ENCODE data around the gene BCL7A. TPM values are rescaled to one million over a fixed set of nuclear protein-coding genes. Genes with fewer than 3 reads are reported as not detected.
"Not testable (repeated sequence)": the region's sequence is repeated elsewhere in the genome, so short reads cannot be mapped to it uniquely, and the experiment has no call there.

BCL7A gene
- total RNA-seq, 1 experiment from 2014 or later: 67.2 TPM

- not testable (repeated sequence) for H3K36me3 ChIP-seq (ENCODE audit: insufficient read depth, low read length); H3K9me2 ChIP-seq (replicated peaks; ENCODE audit: insufficient read depth, low read length); H3K27me3 ChIP-seq (ENCODE audit: low read length); H3K4me3 ChIP-seq (ENCODE audit: low read length); H3K4me2 ChIP-seq (ENCODE audit: low read depth, low read length, poor library complexity, severe bottlenecking); H2AFZ ChIP-seq (ENCODE audit: low read length); H4K20me1 ChIP-seq (ENCODE audit: insufficient read depth, low read depth, low read length); DNase-seq; H3K4me1 ChIP-seq (ENCODE audit: low read length); H3K27ac ChIP-seq (ENCODE audit: low read length); H3K9me3 ChIP-seq (ENCODE audit: low read length); H3K9ac ChIP-seq (ENCODE audit: low read length)
- H3K79me2 ChIP-seq (ENCODE audit: low read length): peaks cover 93% of the 10 kb centered on the region
Measured at GRCh38 chr12:122105496-122105895, 83.8 kb downstream of the BCL7A start.

GRCh38 chr12:122106843-122107242 is 85.2 kb downstream of the BCL7A start:
- Histone ChIP-seq H4K20me1 (ENCODE audit: insufficient read depth, low read depth, low read length) (no peaks in the 10 kb centered on the region), H3K4me1 (ENCODE audit: low read length) (peaks cover 7% of the 10 kb centered on the region), H3K79me2 (ENCODE audit: low read length) (peaks cover 93% of the 10 kb centered on the region), H3K4me3 (ENCODE audit: low read length) (no peak overlapping the region), H3K9me3 (ENCODE audit: low read length) (no peaks in the 10 kb centered on the region), H3K9me2 (replicated peaks; ENCODE audit: insufficient read depth, low read length) (no peaks in the 10 kb centered on the region), H3K27me3 (ENCODE audit: low read length) (no peaks in the 10 kb centered on the region), H2AFZ (ENCODE audit: low read length) (no peak overlapping the region), H3K9ac (ENCODE audit: low read length) (no peak overlapping the region), H3K4me2 (ENCODE audit: low read depth, low read length, poor library complexity, severe bottlenecking) (no peak overlapping the region), H3K36me3 (ENCODE audit: insufficient read depth, low read length) (peaks cover 3% of the 10 kb centered on the region; the same call in 1 of the 2 replicates), H3K27ac (ENCODE audit: low read length) (no peak overlapping the region)
- no peak for DNase-seq

GRCh38 chr12:122107261-122107660 is 85.6 kb downstream of the BCL7A start:
- Histone ChIP-seq H3K9me2 (replicated peaks; ENCODE audit: insufficient read depth, low read length) (no peaks in the 10 kb centered on the region), H4K20me1 (ENCODE audit: insufficient read depth, low read depth, low read length) (no peaks in the 10 kb centered on the region), H3K36me3 (ENCODE audit: insufficient read depth, low read length) (peaks cover 3% of the 10 kb centered on the region; the same call in 1 of the 2 replicates), H3K4me2 (ENCODE audit: low read depth, low read length, poor library complexity, severe bottlenecking) (no peak overlapping the region), H3K27ac (ENCODE audit: low read length) (no peak overlapping the region), H3K79me2 (ENCODE audit: low read length) (peaks cover 93% of the 10 kb centered on the region), H2AFZ (ENCODE audit: low read length) (no peak overlapping the region), H3K9ac (ENCODE audit: low read length) (no peak overlapping the region), H3K9me3 (ENCODE audit: low read length) (no peaks in the 10 kb centered on the region), H3K4me1 (ENCODE audit: low read length) (peaks cover 7% of the 10 kb centered on the region), H3K27me3 (ENCODE audit: low read length) (no peaks in the 10 kb centered on the region), H3K4me3 (ENCODE audit: low read length) (no peak overlapping the region)
- DNase-seq: no peak

GRCh38 chr12:122111089-122111641 is 89.5 kb downstream of the BCL7A start:
- Histone ChIP-seq H2AFZ (ENCODE audit: low read length) (no peak overlapping the region), H3K4me2 (ENCODE audit: low read depth, low read length, poor library complexity, severe bottlenecking) (no peak overlapping the region), H3K9ac (ENCODE audit: low read length) (no peak overlapping the region), H3K9me2 (replicated peaks; ENCODE audit: insufficient read depth, low read length) (no peaks in the 10 kb centered on the region), H3K79me2 (ENCODE audit: low read length) (peaks cover 75% of the 10 kb centered on the region), H3K4me3 (ENCODE audit: low read length) (no peak overlapping the region), H3K27ac (ENCODE audit: low read length) (0 out of 2 replicates have a peak overlapping the region, but pooled peaks have one; percentile 18), H3K36me3 (ENCODE audit: insufficient read depth, low read length) (no peaks in the 10 kb centered on the region), H3K9me3 (ENCODE audit: low read length) (no peaks in the 10 kb centered on the region), H3K4me1 (ENCODE audit: low read length) (peaks cover 10% of the 10 kb centered on the region), H3K27me3 (ENCODE audit: low read length) (no peaks in the 10 kb centered on the region), H4K20me1 (ENCODE audit: insufficient read depth, low read depth, low read length) (no peaks in the 10 kb centered on the region)
- no peak for DNase-seq

Other genes with a start within 250 kb of the BCL7A start
- 7.2 and 17.5 TPM in 2 replicates for gene RHOF, start 228.2 kb upstream of the BCL7A start, total RNA-seq (2014; rRNA removed; shearing (Covaris generic); ENCODE audit: low replicate concordance)
- gene SETD1B, start 217.9 kb upstream of the BCL7A start, total RNA-seq (2014; rRNA removed; shearing (Covaris generic); ENCODE audit: low replicate concordance): 2.1 and 2.3 TPM in 2 replicates
- gene HPD, start 163.0 kb upstream of the BCL7A start, total RNA-seq (2014; rRNA removed; shearing (Covaris generic); ENCODE audit: low replicate concordance): not detected in 2 replicates
- 70.6 and 127 TPM in 2 replicates for gene PSMD9, start 133.1 kb upstream of the BCL7A start, total RNA-seq (2014; rRNA removed; shearing (Covaris generic); ENCODE audit: low replicate concordance)
- gene CFAP251, start 103.3 kb upstream of the BCL7A start, total RNA-seq (2014; rRNA removed; shearing (Covaris generic); ENCODE audit: low replicate concordance): 17.9 and 30.3 TPM in 2 replicates
- 13.8 and 14.8 TPM in 2 replicates for gene MLXIP, start 56.9 kb downstream of the BCL7A start, total RNA-seq (2014; rRNA removed; shearing (Covaris generic); ENCODE audit: low replicate concordance)
- gene IL31, start 152.3 kb downstream of the BCL7A start, total RNA-seq (2014; rRNA removed; shearing (Covaris generic); ENCODE audit: low replicate concordance): not detected in 2 replicates
- gene LRRC43, start 161.2 kb downstream of the BCL7A start, total RNA-seq (2014; rRNA removed; shearing (Covaris generic); ENCODE audit: low replicate concordance): not detected in 2 replicates
- 0.07 and 0.83 TPM in 2 replicates for gene B3GNT4, start 181.8 kb downstream of the BCL7A start, total RNA-seq (2014; rRNA removed; shearing (Covaris generic); ENCODE audit: low replicate concordance)
- 42.2 and 45.8 TPM in 2 replicates for gene DIABLO, start 204.2 kb downstream of the BCL7A start, total RNA-seq (2014; rRNA removed; shearing (Covaris generic); ENCODE audit: low replicate concordance)
- 13.7 and 20.3 TPM in 2 replicates for gene VPS33A, start 244.6 kb downstream of the BCL7A start, total RNA-seq (2014; rRNA removed; shearing (Covaris generic); ENCODE audit: low replicate concordance)

All from Karpas-422 (cell line).